NK-92 (cell line): Measurements from ENCODE around the gene FGD1.

ENCODE experiments used
- DNase-seq: peaks from one replicate; lab custom pipeline; 2025; ENCODE audit not compliant: unreplicated experiment; lab: John Stamatoyannopoulos, UW

FGD1 gene

GRCh38 chrX:54407266-54407665 is 88.8 kb downstream of the FGD1 start:
- no peak for DNase-seq

- no peak for DNase-seq
These were observed 98.9 kb downstream of the FGD1 start for GRCh38 chrX:54397113-54397512.
